AG10803 (cell line): ENCODE data around the gene CDH4.

ENCODE experiments used
- DNase-seq: peaks from one replicate; pipeline ENCODE4 v3.0.0; 2010; ENCODE audit warnings: low read depth
- H3K4me3 ChIP-seq: 2 replicates; pipeline ENCODE4 v1.5.1; 2011; ENCODE audit warnings: mild to moderate bottlenecking, low read length, control low read depth
- TF ChIP-seq, protein P1 (sequence below): conservative IDR thresholded peaks from 2 replicates; pipeline ENCODE4 v1.5.1; 2011; ENCODE audit warnings: mild to moderate bottlenecking, low read length, control low read depth, inconsistent platforms

The CDH4 gene

DNA sequence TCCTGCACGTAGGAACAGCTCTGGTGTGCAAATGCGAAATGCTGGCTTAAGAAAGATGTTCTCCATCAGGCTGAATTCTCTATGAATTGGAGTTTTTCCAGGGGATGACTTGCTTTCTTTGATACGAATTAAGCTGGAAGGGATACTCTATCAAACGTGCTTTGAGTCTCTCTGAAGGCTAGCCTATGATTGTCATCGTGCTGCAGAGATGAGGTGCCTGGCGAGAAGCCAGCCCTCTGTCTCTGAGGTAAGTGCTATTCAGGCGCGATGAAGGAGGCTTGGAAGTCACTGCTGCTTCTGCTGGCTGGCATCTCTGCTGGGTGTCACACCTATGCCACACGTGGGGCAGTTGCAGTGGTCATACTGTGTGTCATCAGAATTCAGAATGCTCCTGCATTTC is 589.9 kb downstream of the CDH4 start:
- DNase-seq = no peak
- TF ChIP-seq, protein P1, sequence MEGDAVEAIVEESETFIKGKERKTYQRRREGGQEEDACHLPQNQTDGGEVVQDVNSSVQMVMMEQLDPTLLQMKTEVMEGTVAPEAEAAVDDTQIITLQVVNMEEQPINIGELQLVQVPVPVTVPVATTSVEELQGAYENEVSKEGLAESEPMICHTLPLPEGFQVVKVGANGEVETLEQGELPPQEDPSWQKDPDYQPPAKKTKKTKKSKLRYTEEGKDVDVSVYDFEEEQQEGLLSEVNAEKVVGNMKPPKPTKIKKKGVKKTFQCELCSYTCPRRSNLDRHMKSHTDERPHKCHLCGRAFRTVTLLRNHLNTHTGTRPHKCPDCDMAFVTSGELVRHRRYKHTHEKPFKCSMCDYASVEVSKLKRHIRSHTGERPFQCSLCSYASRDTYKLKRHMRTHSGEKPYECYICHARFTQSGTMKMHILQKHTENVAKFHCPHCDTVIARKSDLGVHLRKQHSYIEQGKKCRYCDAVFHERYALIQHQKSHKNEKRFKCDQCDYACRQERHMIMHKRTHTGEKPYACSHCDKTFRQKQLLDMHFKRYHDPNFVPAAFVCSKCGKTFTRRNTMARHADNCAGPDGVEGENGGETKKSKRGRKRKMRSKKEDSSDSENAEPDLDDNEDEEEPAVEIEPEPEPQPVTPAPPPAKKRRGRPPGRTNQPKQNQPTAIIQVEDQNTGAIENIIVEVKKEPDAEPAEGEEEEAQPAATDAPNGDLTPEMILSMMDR = no peak
- H3K4me3 ChIP-seq = no peak overlapping the region

DNA sequence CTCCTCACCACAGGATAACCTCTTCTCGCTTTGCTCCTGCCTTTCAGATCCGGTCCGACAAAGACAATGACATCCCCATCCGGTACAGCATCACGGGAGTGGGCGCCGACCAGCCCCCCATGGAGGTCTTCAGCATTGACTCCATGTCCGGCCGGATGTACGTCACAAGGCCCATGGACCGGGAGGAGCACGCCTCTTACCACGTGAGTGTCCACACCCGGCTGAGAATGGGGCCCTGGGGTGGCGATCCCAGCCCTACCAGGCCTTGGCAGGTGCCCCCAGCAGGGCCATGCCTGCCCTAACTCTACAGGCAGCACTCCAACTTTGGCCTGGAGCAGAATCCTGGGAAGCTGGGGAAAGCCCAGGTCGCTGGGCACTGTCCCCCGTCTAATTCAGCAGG is 592.6 kb downstream of the CDH4 start:
- DNase-seq = no peak
- no peak overlapping the region for H3K4me3 ChIP-seq
- TF ChIP-seq, protein P1 = no peak

DNA sequence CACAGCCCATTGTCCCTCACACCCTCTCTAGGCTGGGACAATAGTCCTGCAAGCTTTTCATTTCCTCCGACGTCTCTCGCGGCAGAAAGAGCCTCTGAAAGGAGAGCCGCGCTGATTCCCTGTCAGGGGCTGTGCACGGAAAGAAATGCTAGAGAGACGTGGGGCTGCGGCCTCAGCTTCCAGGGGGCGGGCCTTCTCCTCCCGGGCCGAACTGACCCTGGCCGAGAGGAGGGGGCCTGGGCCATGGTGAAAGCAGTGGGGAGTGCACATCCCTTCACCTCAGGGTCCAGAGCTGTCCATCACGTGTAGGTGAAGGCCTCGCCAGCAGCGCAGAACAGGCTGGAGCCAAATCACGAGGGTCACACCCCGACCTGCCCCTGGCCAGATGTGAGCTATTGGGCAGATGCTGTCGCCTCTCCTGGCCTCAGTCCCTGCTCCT is 593.2 kb downstream of the CDH4 start:
- H3K4me3 ChIP-seq = no peak overlapping the region
- TF ChIP-seq, protein P1 = no peak
- DNase-seq = no peak

DNA sequence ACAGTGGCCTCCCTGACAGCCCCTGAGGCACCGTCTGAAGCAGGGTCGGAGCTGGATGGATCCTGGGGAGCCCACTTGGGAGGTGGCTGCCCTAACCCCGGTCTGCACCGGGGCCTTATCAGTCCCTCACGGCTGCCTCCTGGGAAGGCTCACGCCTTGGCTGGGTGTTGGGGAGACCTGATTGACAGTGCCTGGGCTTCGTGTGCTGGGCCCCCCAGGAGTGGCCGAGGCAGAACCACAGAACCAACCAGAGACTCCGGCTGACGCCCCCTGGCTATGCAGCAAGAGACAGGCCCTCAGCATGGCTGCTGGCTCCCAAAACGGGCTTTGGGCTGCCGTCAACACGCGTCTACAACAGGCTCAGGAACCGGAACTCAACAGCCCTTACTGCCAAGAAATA is 594.0 kb downstream of the CDH4 start:
- TF ChIP-seq, protein P1 = no peak
- no peak for DNase-seq
- no peak overlapping the region for H3K4me3 ChIP-seq

DNA sequence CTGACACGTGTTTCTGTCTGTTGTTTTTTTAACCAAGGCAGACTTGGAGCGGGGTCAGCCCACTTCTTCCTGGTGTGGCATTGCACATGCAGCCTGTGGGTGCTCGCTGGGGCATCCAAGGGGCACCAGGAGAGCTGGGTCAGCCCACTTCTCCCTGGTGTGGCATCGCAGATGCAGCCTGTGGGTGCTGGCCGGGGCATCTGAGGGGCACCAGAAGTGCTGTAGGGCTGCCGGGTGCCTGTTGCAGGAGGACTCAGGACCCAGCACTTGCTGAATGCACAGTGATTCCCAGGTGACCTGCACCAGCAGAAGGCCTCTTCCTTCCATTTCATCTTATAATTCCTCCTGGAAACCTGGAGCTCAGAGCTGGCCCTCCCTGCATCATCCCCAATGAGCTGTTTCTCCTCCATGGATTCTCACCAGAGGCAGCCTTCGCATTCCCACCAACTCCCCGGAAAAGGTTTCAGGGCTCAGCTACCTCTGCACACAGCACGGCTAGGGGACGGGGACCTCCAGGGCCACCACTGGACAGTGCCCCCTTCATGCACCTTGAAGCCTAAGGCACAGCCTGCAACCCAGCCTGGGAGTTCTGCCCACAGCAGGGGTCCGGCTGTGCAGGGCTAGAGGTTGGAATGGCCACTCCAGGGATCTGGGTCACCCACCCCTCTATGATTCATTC is 594.8 kb downstream of the CDH4 start:
- H3K4me3 ChIP-seq = no peak overlapping the region
- TF ChIP-seq, protein P1 = no peak
- no peak for DNase-seq

DNA sequence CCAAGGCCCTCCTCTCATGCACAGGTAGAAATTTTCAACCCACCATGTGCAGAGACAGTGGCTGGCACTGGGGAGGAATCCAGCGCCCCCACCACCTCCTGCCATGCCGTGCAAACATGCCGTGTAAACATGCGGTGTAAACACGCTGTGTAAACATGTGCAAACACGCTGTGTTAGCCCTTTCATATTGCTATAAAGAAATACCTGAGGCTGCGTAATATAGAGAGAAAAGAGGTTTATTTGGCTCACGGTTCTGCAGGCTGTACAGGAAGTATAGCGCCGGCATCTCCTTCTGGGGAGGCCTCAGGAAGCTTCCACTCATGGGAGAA is 595.3 kb downstream of the CDH4 start:
- no peak for DNase-seq
- TF ChIP-seq, protein P1 = no peak
- H3K4me3 ChIP-seq = no peak overlapping the region

DNA sequence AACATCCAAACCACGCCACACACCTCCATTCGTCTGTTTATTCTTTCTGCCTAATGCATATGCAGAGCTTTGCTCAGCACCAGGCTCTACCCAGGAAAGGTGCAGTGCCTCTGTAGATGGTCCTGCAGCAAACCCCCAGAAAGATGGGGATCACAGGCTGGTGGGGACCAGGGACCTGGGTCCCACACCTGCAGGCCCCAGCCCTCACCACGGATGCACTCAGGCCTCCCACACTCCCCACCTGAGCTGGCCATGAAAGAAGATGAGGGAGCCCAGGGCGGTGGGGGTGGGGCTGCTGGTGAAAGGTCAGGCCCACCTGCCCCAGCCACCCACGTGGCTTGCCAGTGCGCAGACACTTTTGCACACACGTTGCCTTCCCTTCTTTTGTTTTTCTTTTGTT is 595.9 kb downstream of the CDH4 start:
- no peak for DNase-seq
- TF ChIP-seq, protein P1 = no peak
- H3K4me3 ChIP-seq = no peak overlapping the region
